C4-2B (cell line): ENCODE measurements around the gene DAPL1.

Source experiments
- H3K27ac ChIP-seq: fragments of 450-650 bp; 2 replicates; pipeline ENCODE4 v1.5.1; 2017
- CTCF ChIP-seq: fragments of 450-650 bp; conservative IDR thresholded peaks from 2 replicates; pipeline ENCODE4 v1.5.1; 2017; ENCODE audit warnings: mild to moderate bottlenecking
- ZFX ChIP-seq: fragments of 450-650 bp; IDR thresholded peaks from 2 replicates; pipeline ENCODE4 v1.6.1; 2017

The DAPL1 gene

GRCh38 chr2:158806941-158807340 lies 11.8 kb downstream of the DAPL1 start:
- H3K27ac ChIP-seq = no peak overlapping the region
- TF ChIP-seq ZFX (no peak), CTCF (no peak)

- no peak overlapping the region for H3K27ac ChIP-seq
- TF ChIP-seq CTCF (no peak), ZFX (no peak)
Observed at GRCh38 chr2:158808426-158808825, 13.3 kb downstream of the DAPL1 start.

- TF ChIP-seq CTCF (no peak), ZFX (no peak)
- H3K27ac ChIP-seq = no peak overlapping the region
Observed at GRCh38 chr2:158809816-158810215, 14.7 kb downstream of the DAPL1 start.

- TF ChIP-seq ZFX = no peak
- no peak for TF ChIP-seq CTCF
- peak overlapping the region; percentile 48; the same call in 1 of the 2 replicates for H3K27ac ChIP-seq
Observed at GRCh38 chr2:158810731-158811460, 15.8 kb downstream of the DAPL1 start.

GRCh38 chr2:158815166-158815565 lies 20.0 kb downstream of the DAPL1 start:
- TF ChIP-seq ZFX (no peak), CTCF (no peak)
- H3K27ac ChIP-seq = no peak overlapping the region

GRCh38 chr2:158815658-158816057 lies 20.5 kb downstream of the DAPL1 start:
- TF ChIP-seq ZFX (no peak), CTCF (no peak)
- no peak overlapping the region for H3K27ac ChIP-seq

GRCh38 chr2:158817588-158817987 lies 22.5 kb downstream of the DAPL1 start:
- TF ChIP-seq CTCF = no peak
- TF ChIP-seq ZFX = no peak
- H3K27ac ChIP-seq = no peak overlapping the region
